HG03558 (cell line): Measurements from ENCODE around the gene RNASET2.
A peak's percentile ranks its signal among the peaks of the same experiment; 100 is the strongest.

ENCODE experiments used
- ATAC-seq: cut with Tn5 transposase; IDR thresholded peaks from one replicate; pipeline ENCODE4 v1.9.1; 2021; ENCODE audit warnings: moderate number of reproducible peaks; ENCODE audit not compliant: unreplicated experiment; ENCODE audit errors: extremely low read depth

Gene RNASET2

GRCh38 chr6:166956444-166957086 lies at the start of gene RNASET2:
Gene RNASET2, minus strand, starts transcription at chr6:166956550. Its CDS starts 368 bp downstream, at chr6:166956182.
- peak; percentile 45 for ATAC-seq

GRCh38 chr6:167005350-167006159 lies 49.2 kb upstream of the RNASET2 start:
- ATAC-seq = no peak

DNA sequence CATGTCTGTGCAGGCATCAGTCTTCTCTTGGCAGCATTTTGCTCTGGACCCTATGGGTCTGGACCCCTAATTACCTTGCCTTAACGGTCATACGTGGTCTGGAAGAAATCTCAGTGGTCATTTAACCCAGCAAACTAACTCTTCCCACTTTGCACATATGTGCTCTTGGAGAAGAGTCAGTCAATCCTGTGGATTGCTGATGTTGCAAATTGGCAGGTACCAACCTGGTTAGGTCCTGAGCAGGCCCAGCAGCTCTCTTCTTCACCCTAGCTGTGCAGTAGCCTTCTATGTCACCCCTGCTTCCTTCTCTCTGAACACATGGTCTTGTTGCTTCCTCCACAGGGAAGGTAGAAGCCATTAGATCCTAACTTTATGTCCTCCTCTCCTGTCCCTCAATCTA lies 44.4 kb upstream of the RNASET2 start:
- no peak for ATAC-seq

DNA sequence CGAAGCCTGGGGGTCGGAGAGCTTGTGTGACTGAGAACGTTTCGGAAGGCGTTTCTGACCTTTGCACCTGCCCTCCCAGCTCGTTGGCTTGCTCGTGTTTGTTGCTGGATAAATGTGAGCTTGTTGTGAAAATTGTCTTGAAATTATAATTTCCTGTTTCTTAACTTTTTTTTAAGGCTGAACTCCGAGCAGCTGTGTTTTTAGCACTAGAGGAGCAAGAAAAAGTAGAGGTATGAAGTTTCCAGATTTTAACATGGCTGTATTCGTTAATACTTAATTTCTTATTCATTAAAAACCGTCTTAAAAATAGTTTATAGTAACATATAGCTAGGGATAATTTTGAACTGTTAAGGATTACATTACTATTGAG lies 43.5 kb upstream of the RNASET2 start:
- ATAC-seq = no peak

GRCh38 chr6:166999145-166999883 lies 43.0 kb upstream of the RNASET2 start, which contains the start of gene CEP43:
Gene CEP43, plus strand, starts transcription at chr6:166999397. Its CDS starts 16 bp downstream, at chr6:166999413.
- peak; percentile 76 for ATAC-seq

DNA sequence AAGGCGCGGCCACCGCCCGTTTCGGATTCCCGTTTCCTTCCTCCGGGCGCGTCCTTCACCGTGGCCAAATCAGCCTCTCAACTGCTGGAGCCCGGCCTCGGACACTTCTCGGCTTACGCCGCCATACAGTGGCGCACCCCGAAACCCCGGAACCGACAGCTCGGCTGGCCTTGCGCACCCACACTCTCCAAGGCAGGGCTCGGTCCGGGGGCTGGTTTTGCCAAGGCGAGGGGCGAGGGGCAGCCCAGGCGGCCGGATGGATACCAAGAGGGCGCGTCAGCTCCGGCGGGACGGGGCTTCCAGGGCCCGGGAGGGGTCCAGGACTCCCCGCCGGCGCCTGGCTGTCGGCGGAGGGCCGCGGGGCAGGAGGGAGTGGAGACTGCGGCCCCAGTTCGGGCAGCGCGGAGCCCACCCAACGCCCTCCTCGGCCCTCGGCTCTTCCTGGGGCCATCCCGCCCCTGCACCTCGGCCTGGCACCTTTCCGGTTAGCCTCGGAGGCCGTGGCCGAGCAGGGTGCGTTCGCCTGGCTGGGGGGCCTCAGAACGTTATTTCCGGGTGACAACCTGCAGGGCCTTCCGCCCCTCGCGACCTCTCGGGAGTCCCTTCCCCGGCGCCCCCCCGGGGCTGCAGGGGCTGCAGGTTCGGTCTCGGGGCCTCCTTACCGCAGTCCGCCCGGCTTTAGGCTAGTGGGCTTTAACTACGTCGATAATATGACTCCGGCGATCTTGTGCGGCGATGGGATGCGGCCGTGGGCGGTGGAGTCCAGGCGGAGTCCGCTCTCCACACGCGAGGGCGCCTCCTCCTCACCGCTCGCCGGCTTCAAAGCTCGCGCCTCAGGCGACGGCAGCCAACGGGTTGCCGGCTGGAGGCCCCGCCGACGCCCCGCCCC lies 42.1 kb upstream of the RNASET2 start:
- no peak for ATAC-seq

- no peak for ATAC-seq
These were observed 41.5 kb upstream of the RNASET2 start for GRCh38 chr6:166997768-166998255.

- ATAC-seq = no peak
These were observed 41.0 kb upstream of the RNASET2 start for GRCh38 chr6:166997348-166997747.

- ATAC-seq = no peak
These were observed 40.1 kb upstream of the RNASET2 start for GRCh38 chr6:166996406-166996805.

GRCh38 chr6:166989427-166990032 lies 33.2 kb upstream of the RNASET2 start:
- no peak for ATAC-seq

- ATAC-seq = no peak
These were observed 32.4 kb upstream of the RNASET2 start for GRCh38 chr6:166988674-166989201.

- ATAC-seq = no peak
These were observed 31.6 kb upstream of the RNASET2 start for GRCh38 chr6:166987930-166988329.

DNA sequence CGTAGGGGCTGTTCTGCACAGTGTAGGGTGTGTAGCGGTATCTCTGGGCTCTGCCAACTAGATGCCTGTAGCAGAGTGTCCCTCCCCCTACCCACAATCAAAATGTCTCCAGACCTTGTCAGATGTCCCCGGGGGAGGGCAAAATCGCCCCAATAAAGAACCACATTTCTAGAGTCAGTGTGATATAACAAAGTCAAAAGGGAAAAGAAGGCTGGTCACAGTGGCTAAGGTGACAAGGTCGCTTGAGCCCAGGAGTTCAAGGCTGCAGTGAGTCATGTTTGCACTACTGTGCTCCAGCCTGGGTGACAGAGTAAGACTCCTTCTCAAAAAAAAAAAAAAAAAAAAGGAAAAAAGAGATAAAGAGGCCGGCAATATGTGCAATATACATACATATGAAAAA lies 31.1 kb upstream of the RNASET2 start:
- no peak for ATAC-seq

GRCh38 chr6:166980738-166981137 lies 24.4 kb upstream of the RNASET2 start:
- ATAC-seq = no peak

DNA sequence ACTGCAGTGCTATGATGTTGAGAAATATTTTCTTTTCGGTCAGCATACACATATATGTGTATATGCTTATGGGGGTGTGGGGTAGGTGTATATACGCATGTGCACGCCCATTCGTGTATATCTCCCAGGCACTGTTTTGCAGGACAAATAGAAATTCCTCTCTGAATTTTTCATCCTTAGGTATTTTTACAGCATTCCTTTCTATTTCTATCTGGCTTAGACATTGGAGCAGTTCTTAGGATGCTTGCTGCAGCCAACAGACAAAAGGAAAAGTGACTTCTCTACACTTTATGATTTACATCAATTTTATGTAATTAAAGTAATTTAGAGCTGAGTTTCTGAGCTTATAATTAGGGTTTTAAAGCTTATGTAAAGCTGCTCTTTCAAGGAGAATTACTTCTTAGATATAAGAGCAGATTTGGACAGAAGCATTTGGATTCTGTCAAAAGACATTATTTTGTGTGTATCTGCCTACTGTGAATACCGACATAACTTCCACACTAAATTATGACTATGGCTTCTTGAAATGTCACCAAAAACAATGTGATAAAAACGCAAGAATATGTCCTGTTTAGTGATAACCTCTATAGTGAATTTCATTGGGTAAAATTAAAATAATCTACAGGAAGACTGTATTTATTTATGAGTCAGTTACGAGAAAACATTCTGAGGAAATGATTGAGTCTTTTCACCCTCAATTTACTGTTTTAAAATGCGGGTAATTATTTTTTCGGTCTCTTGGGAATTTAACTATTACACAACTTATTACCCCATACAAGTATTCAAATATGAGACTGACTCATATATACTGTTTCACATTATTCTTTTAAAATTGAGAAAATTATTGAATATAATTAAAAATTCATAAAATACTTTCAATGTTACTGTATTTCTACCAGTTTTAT lies 21.5 kb upstream of the RNASET2 start:
- no peak for ATAC-seq

DNA sequence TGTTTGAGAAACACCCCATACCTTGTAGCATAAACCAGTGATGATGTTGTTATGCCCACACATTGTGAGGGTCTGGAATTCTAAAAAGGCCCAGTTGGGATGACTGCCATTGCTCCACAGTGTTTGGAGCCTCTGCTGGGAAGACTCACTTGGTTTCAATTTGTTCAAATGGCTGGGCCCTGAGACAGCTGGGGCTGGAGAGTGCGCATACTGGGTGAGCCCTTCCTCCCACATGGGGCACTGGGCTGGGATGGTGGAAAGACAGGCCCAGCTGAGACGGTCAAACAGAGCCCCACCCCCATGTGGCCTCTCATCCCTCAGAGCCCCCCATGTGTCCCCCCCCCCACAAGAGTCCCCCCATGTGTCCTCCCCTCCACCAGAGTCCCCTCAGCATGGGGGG lies 20.3 kb upstream of the RNASET2 start:
- ATAC-seq = no peak

GRCh38 chr6:166972101-166972500 lies 15.8 kb upstream of the RNASET2 start:
- no peak for ATAC-seq

- no peak for ATAC-seq
These were observed 14.9 kb upstream of the RNASET2 start for GRCh38 chr6:166971271-166971670.
